Astrocyte (in vitro differentiated cells and primary cell): ENCODE data around the gene INPP5A.

Experiments
- CTCF ChIP-seq: IDR thresholded peaks from 2 replicates; pipeline ENCODE4 v1.5.1; 2011; ENCODE audit warnings: low read depth, mild to moderate bottlenecking, inconsistent platforms, low read length, moderate library complexity; ENCODE audit not compliant: insufficient read depth
- EZH2 ChIP-seq: IDR thresholded peaks from 2 replicates; pipeline ENCODE4 v1.6.1; 2012; ENCODE audit warnings: mild to moderate bottlenecking, low read length, inconsistent platforms; ENCODE audit not compliant: insufficient read depth

DNA sequence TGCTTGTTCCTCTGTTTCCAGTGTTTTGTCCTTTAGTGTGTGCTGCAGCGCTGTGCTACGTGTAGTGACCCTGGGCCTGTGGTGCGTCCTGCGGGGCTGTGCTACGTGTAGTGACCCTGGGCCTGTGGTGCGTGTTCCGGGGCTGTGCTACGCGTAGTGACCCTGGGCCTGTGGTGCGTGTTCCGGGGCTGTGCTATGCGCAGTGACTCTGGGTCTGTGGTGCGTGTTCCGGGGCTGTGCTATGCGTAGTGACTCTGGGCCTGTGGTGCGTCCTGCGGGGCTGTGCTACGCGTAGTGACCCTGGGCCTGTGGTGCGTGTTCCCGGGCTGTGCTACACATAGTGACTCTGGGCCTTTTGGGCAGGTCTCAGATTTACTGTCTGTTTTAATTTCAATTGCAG lies 60.1 kb downstream of the INPP5A start:
- TF ChIP-seq CTCF (no peak), EZH2 (no peak)
